HG03095 (cell line): ENCODE measurements around the gene RGS11.

Experiments
- ATAC-seq: cut with Tn5 transposase; IDR thresholded peaks from one replicate; pipeline ENCODE4 v1.9.1; 2021; ENCODE audit warnings: moderate library complexity; ENCODE audit not compliant: unreplicated experiment

The RGS11 gene

GRCh38 chr16:296806-297510 is 21.2 kb upstream of the RGS11 start:
- ATAC-seq, result no peak

GRCh38 chr16:296276-296675 is 20.5 kb upstream of the RGS11 start:
- ATAC-seq, result no peak

GRCh38 chr16:293043-293775 is 17.5 kb upstream of the RGS11 start:
- no peak for ATAC-seq

DNA sequence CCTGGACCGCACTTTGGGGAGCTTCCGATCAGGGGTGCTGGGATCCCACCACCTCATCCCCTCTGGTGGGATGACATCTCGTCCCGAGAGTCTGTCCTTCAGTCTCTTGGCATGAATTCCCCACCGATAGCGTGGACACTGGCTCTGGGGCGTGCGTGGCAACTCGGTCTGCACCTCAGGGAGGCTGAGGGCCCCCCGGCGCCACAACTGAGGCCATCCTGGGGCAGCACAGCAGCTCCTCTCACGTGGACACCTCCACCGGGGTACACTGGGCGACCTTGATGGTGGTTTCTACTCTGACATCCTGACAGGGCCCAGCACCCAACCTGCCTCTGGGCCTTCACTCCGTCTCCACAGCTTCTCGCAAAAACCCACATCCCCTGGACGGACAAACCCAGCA is 15.8 kb upstream of the RGS11 start:
- ATAC-seq, result no peak

DNA sequence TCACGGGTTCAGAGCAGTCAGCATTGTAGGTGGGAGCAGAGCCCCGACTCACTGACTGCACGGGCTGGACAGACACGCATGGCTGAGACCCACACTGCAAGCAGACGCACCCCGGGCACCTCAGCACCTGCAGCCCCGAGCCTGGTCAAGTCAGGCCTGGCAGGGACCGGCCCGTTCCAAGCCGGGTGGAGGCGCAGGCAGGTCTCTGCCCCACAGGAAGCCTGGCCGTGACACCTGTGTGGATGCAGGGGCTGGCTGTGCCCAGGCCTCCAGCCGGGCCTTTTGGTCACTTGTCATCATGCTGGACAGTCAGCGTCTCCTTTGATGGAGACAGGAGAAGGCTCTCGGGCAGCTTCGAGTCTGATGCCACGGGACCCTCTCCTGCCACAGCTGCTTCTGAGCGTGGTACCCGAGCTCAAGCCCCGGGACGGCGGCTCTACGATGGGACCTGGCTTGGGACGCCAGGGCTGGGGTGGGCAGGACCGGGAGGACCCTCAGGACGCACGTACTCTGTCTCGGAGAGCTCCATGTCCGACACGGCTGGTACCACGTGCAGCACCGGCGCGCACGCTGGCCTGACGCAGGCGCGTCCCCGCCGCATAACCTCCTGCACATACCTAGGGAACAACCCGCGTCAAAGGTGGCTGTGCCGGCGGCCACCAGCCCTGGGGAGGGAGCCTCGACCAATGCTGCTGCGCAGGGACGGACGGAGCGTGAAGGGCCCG is 15.1 kb upstream of the RGS11 start:
- ATAC-seq, result no peak

GRCh38 chr16:290015-290680 is 14.4 kb upstream of the RGS11 start:
- no peak for ATAC-seq

DNA sequence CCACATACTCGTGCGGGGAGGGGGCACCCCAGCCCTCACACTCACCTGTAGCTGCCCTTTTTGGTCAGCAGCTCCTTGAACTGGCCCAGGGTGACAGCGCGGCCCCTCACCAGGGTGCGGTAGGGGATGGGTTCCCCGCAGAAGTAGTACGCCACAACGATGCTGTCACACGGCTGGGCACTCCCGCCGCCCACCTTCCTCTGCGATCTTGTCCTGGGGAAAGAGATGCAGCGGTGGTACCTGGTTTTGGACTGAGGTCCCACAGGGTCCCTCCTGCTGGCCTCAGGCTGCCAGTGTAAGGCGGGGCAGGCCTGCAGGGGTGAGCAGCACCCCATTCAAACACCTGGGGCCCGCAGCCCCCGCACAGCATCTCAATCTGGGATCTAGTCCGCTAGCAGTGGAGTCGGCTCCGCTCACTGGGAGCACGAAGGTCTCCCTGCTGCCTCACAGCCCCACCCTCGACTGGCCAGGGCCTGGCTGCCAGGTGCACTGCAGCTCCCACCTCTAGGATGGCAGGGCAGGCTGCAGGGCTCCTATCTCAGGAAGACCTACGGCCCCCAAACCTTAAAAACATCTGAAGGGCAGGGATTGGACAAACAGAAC is 13.8 kb upstream of the RGS11 start:
- ATAC-seq, result no peak

- ATAC-seq, result no peak
Observed at GRCh38 chr16:287981-288920, 12.5 kb upstream of the RGS11 start.

- ATAC-seq, result no peak
Observed at GRCh38 chr16:287298-287811, 11.6 kb upstream of the RGS11 start.

GRCh38 chr16:286491-287297 is 10.9 kb upstream of the RGS11 start:
- ATAC-seq, result no peak

GRCh38 chr16:285146-286055 is 9.7 kb upstream of the RGS11 start:
- ATAC-seq, result no peak

GRCh38 chr16:284204-285120 is 8.7 kb upstream of the RGS11 start:
- no peak for ATAC-seq

DNA sequence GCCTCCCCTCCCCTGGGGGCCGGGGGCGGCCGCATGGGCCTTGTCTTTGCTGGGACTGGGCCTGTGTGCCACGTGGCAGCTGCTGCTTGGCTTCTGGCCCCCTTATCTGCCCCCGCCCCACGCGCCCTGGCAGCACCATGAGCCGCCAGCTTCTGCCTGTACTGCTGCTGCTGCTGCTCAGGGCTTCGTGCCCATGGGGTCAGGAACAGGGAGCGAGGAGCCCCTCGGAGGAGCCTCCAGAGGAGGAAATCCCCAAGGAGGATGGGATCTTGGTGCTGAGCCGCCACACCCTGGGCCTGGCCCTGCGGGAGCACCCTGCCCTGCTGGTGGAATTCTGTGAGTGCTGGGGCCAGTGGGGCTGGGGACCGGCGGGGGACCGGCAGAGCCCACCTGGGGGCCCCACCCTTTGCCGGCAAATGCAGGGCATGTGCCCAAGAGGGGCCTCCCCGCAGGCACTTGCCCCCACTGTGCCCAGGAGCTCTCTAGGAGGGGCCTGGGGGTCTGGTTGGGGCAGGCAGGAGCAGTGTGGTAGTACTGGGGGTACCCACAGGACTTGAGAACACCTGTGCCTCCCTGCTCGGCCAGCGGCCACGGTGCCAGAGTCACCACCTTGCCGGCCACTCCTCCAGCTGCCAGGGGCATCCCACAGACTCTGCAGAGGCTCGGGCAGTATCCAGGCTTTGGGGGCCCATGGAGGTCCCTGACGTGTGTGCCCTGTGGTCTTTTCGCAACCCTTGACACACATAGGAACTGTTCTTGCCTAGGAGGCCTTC is 7.5 kb upstream of the RGS11 start, which contains the start of gene PDIA2:
TSS of gene PDIA2 (plus strand) at position 132 of the 773 bp plus-strand sequence. CDS start at position 138, 6 bp downstream.
- no peak for ATAC-seq

- no peak for ATAC-seq
Observed at GRCh38 chr16:282491-282890, 6.7 kb upstream of the RGS11 start.

DNA sequence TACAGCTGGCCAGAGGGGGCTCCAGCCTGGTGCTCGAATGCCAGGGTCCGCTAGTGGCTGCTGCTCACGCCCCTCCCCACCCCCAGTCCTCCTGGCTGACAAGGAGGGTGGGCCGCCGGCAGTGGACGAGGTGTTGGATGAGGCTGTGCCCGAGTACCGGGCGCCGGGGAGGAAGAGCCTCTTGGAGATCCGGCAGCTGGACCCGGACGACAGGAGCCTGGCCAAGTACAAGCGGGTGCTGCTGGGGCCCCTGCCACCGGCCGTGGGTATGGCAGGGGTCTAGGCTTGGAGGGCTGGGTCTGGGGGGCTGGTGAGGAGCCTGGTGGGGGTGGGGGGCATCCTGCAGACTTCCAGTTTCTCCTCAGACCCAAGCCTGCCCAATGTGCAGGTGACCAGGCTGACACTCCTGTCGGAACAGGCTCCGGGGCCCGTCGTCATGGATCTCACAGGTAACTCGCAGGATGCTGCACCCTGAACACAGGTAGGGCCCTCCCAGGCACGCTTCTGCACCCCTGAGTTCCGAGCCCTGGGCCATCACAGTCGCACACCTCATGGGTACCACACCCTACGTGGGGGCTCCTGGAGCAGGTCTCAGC is 6.0 kb upstream of the RGS11 start:
- ATAC-seq, result no peak
